Activated gamma-delta T cell treated with anti-CD3 and anti-CD28 coated beads, Interleukin-2, amount 50 U/mL, for 16 hours (primary cell): ENCODE results near the gene MGA.

Experiments used
- DNase-seq: peaks from one replicate; pipeline ENCODE4 v3.0.0-alpha.2; 2020; ENCODE audit warnings: low read depth

The MGA gene

GRCh38 chr15:41658689-41659088 is 1.5 kb upstream of the MGA start:
- no peak for DNase-seq

- no peak for DNase-seq
Measured at GRCh38 chr15:41659190-41659589, 1.0 kb upstream of the MGA start.

GRCh38 chr15:41659855-41660234 is 360 bp upstream of the MGA start:
- DNase-seq = no peak

- DNase-seq = no peak
Measured at GRCh38 chr15:41661078-41661517, 893 bp downstream of the MGA start.

- DNase-seq = peak; percentile 38
Measured at GRCh38 chr15:41661518-41662225, 1.5 kb downstream of the MGA start.

GRCh38 chr15:41666353-41666920 is 6.2 kb downstream of the MGA start:
- DNase-seq = no peak

GRCh38 chr15:41669701-41670100 is 9.5 kb downstream of the MGA start:
- DNase-seq = no peak

- no peak for DNase-seq
Measured at GRCh38 chr15:41671656-41672648, 11.7 kb downstream of the MGA start.

- DNase-seq = no peak
Measured at GRCh38 chr15:41675337-41675736, 15.1 kb downstream of the MGA start.

- no peak for DNase-seq
Measured at GRCh38 chr15:41678742-41679141, 18.5 kb downstream of the MGA start.

GRCh38 chr15:41683955-41684354 is 23.8 kb downstream of the MGA start:
- no peak for DNase-seq

- DNase-seq = no peak
Measured at GRCh38 chr15:41688671-41689070, 28.5 kb downstream of the MGA start.

- DNase-seq = no peak
Measured at GRCh38 chr15:41689083-41689482, 28.9 kb downstream of the MGA start.

GRCh38 chr15:41689834-41690233 is 29.6 kb downstream of the MGA start:
- DNase-seq = no peak

GRCh38 chr15:41690636-41691035 is 30.4 kb downstream of the MGA start:
- DNase-seq = no peak

- DNase-seq = no peak
Measured at GRCh38 chr15:41691471-41691870, 31.3 kb downstream of the MGA start.

GRCh38 chr15:41692049-41692448 is 31.8 kb downstream of the MGA start:
- no peak for DNase-seq

GRCh38 chr15:41693757-41694156 is 33.6 kb downstream of the MGA start:
- DNase-seq = no peak

- DNase-seq = peak; percentile 30
Measured at GRCh38 chr15:41695750-41696436, 35.7 kb downstream of the MGA start.

GRCh38 chr15:41698779-41699178 is 38.6 kb downstream of the MGA start:
- no peak for DNase-seq

- no peak for DNase-seq
Measured at GRCh38 chr15:41703120-41703519, 42.9 kb downstream of the MGA start.

GRCh38 chr15:41713047-41713446 is 52.8 kb downstream of the MGA start:
- DNase-seq = no peak
